GM23338 (cell line): Measurements from ENCODE around the gene FUT3. TPM values are rescaled to one million over a fixed set of nuclear protein-coding genes. Genes with fewer than 3 reads are reported as not detected.

Experiments
- ATAC-seq: fragments of 200-7000 bp; cut with Tn5 transposase; 3 replicates; pipeline ENCODE4 v1.9.1; 2020
- DNase-seq: peaks from one replicate; pipeline ENCODE4 v3.0.0-alpha.2; 2015; ENCODE audit warnings: low spot score
- H2AFZ ChIP-seq: fragments of 200-600 bp; sonication (generic); 2 replicates; pipeline ENCODE4 v1.8.0; 2016; ENCODE audit warnings: antibody characterized with exemption, mild to moderate bottlenecking, moderate library complexity
- H3F3A ChIP-seq: fragments of 200-600 bp; sonication (generic); replicated peaks from 2 replicates; pipeline ENCODE4 v1.8.0; 2017; ENCODE audit warnings: antibody characterized with exemption, mixed run types, low read depth
- H3K27ac ChIP-seq: fragments of 200-600 bp; sonication (generic); 2 replicates; pipeline ENCODE4 v1.6.1; 2016; ENCODE audit warnings: low read depth
- H3K27me3 ChIP-seq: fragments of 200-600 bp; sonication (generic); 2 replicates; pipeline ENCODE4 v1.8.0; 2016; ENCODE audit warnings: mild to moderate bottlenecking, mixed run types, moderate library complexity; ENCODE audit not compliant: insufficient read depth
- H3K36me3 ChIP-seq: fragments of 200-600 bp; sonication (generic); 2 replicates; pipeline ENCODE4 v1.8.0; 2016; ENCODE audit warnings: mild to moderate bottlenecking; ENCODE audit not compliant: insufficient read depth
- H3K4me1 ChIP-seq: fragments of 200-600 bp; sonication (generic); 2 replicates; pipeline ENCODE4 v1.8.0; 2016; ENCODE audit warnings: mild to moderate bottlenecking, moderate library complexity; ENCODE audit not compliant: insufficient read depth
- H3K4me2 ChIP-seq: fragments of 200-600 bp; sonication (generic); 2 replicates; pipeline ENCODE4 v1.7.1; 2017; ENCODE audit warnings: mixed run types
- H3K4me3 ChIP-seq: fragments of 200-600 bp; sonication (generic); 2 replicates; pipeline ENCODE4 v1.6.1; 2016; ENCODE audit warnings: mixed run types
- H3K79me2 ChIP-seq: fragments of 200-600 bp; sonication (generic); replicated peaks from 2 replicates; pipeline ENCODE4 v1.8.0; 2017; ENCODE audit warnings: mild to moderate bottlenecking; ENCODE audit not compliant: insufficient read depth
- H3K9me2 ChIP-seq: fragments of 200-600 bp; sonication (generic); 2 replicates; pipeline ENCODE4 v1.8.0; 2017; ENCODE audit not compliant: insufficient read depth
- H4K20me1 ChIP-seq: fragments of 200-600 bp; sonication (generic); replicated peaks from 2 replicates; pipeline ENCODE4 v1.8.0; 2017; ENCODE audit warnings: mild to moderate bottlenecking; ENCODE audit not compliant: insufficient read depth
- H3K27ac Mint-ChIP-seq: 2 replicates; pipeline ENCODE4 v1.8.0; 2020; ENCODE audit warnings: inconsistent platforms, mild to moderate bottlenecking, moderate library complexity, mixed read lengths
- H3K27me3 Mint-ChIP-seq: 3 replicates; pipeline ENCODE4 v1.8.0; 2022; ENCODE audit warnings: low read depth, mild to moderate bottlenecking, moderate library complexity, mixed read lengths, inconsistent platforms; ENCODE audit not compliant: insufficient read depth, poor library complexity
- H3K36me3 Mint-ChIP-seq: 3 replicates; pipeline ENCODE4 v1.8.0; 2021; ENCODE audit warnings: low read depth, mild to moderate bottlenecking, inconsistent platforms, moderate library complexity, mixed read lengths
- H3K4me1 Mint-ChIP-seq: 3 replicates; pipeline ENCODE4 v1.8.0; 2020; ENCODE audit warnings: mild to moderate bottlenecking, inconsistent platforms, mixed read lengths
- H3K4me3 Mint-ChIP-seq: 3 replicates; pipeline ENCODE4 v1.8.0; 2021; ENCODE audit warnings: moderate library complexity, mild to moderate bottlenecking, inconsistent platforms, mixed read lengths
- H3K9me3 Mint-ChIP-seq: 3 replicates; pipeline ENCODE4 v1.8.0; 2020; ENCODE audit warnings: moderate library complexity, mild to moderate bottlenecking, inconsistent platforms, mixed read lengths
- JUNB ChIP-seq: IDR thresholded peaks from one replicate; pipeline ENCODE4 v1.6.1; 2016; ENCODE audit warnings: antibody characterized with exemption; ENCODE audit not compliant: unreplicated experiment
- NANOG ChIP-seq: IDR thresholded peaks from 2 replicates; pipeline ENCODE4 v1.6.1; 2016; ENCODE audit warnings: antibody characterized with exemption, borderline replicate concordance
- STAT1 ChIP-seq: IDR thresholded peaks from one replicate; pipeline ENCODE4 v1.6.1; 2016; ENCODE audit warnings: antibody characterized with exemption; ENCODE audit not compliant: unreplicated experiment
- ZNF114 ChIP-seq: fragments of 250-450 bp; sonication (Bioruptor Pico); IDR thresholded peaks from 2 replicates; pipeline ENCODE4 v1.5.0; 2020; ENCODE audit warnings: mild to moderate bottlenecking, moderate library complexity
- polyA plus RNA-seq: library from polyadenylated mRNA; unstranded; fragments of >200 nt; fragmentation: Nextera tagmentation; extraction: Ambion mirVana; gene quantifications from 2 replicates; pipeline ENCODE4 v1.2.1, GENCODE V29; 2016
- total RNA-seq: library from RNA; depleted of rRNA; stranded (reverse); fragments of >200 nt; shearing (Covaris generic); gene quantifications from 2 replicates; pipeline ENCODE4 v1.2.3, GENCODE V29; 2014
- TF ChIP-seq, protein P1 (sequence below): IDR thresholded peaks from one replicate; pipeline ENCODE4 v1.6.1; 2018; ENCODE audit warnings: antibody characterized with exemption; ENCODE audit not compliant: unreplicated experiment
- TF ChIP-seq, protein P2 (sequence below): fragments of 250-450 bp; sonication (Bioruptor Pico); IDR thresholded peaks from 2 replicates; pipeline ENCODE4 v1.5.0; 2020; ENCODE audit warnings: mild to moderate bottlenecking, moderate library complexity
- TF ChIP-seq, protein P3 (sequence below): IDR thresholded peaks from 2 replicates; pipeline ENCODE4 v1.6.1; 2016; ENCODE audit warnings: antibody characterized with exemption
- TF ChIP-seq, protein P4 (sequence below), 2 experiments: fragments of 200-600 bp in 1 of 2; sonication (generic) in 1 of 2; conservative IDR thresholded peaks; 2 replicates each; pipeline versions ENCODE4 v1.5.1 to v1.6.1; 2016 to 2017; ENCODE audit warnings: antibody characterized with exemption in 2 of 2, low read depth in 2 of 2, mild to moderate bottlenecking in 2 of 2, moderate library complexity in 1 of 2

The FUT3 gene
- total and polyA plus RNA-seq, 2 experiments from 2014 or later = 0.45 TPM; not detected in 1

DNA sequence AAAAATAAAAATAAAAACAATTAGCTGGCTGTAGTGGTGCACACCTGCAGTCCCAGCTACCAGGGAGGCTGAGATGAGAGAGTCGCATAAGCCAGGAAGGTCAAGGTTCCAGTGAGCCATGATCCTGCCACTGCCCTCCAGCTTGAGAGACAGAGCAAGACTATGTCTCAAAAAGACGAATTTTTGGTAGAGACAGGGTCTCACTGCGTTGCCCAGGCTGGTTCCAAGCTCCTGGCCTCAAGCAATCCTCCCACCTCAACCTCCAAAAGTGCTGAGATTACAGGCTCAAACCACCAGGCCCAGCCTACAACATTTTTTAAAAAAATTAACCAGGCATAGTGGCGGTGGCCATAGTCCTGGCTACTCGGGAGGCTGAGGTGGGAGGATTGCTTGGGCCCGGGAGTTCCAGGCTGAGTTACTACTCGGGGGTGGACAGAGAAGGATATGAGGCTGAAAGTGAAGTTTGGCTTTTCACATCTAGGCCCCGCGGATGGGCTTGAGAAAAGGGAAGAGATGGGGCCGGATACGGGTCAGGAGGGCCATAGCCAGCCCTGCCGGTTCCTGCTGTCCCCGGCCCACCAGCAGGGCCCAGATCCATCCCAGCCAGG is 42.2 kb upstream of the FUT3 start:
- H3K27me3 ChIP-seq = no peaks in the 10 kb centered on the region
- DNase-seq = no peak
- Mint-ChIP-seq H3K36me3 (peaks cover 6% of the 10 kb centered on the region), H3K9me3 (no peaks in the 10 kb centered on the region), H3K4me1 (no peaks in the 10 kb centered on the region; the same call in 1 of the 3 replicates), H3K27me3 (peaks cover 10% of the 10 kb centered on the region), H3K4me3 (no peak overlapping the region), H3K27ac (no peak overlapping the region)
- H2AFZ ChIP-seq = no peak overlapping the region
- H3F3A ChIP-seq = no peaks in the 10 kb centered on the region
- no peaks in the 10 kb centered on the region for H3K9me2 ChIP-seq
- peaks cover 4% of the 10 kb centered on the region; the same call in 1 of the 2 replicates for H3K79me2 ChIP-seq
- H3K36me3 ChIP-seq = no peaks in the 10 kb centered on the region
- no peak overlapping the region for H3K27ac ChIP-seq
- peaks cover 9% of the 10 kb centered on the region; the same call in 1 of the 2 replicates for H4K20me1 ChIP-seq
- TF ChIP-seq, protein P1, sequence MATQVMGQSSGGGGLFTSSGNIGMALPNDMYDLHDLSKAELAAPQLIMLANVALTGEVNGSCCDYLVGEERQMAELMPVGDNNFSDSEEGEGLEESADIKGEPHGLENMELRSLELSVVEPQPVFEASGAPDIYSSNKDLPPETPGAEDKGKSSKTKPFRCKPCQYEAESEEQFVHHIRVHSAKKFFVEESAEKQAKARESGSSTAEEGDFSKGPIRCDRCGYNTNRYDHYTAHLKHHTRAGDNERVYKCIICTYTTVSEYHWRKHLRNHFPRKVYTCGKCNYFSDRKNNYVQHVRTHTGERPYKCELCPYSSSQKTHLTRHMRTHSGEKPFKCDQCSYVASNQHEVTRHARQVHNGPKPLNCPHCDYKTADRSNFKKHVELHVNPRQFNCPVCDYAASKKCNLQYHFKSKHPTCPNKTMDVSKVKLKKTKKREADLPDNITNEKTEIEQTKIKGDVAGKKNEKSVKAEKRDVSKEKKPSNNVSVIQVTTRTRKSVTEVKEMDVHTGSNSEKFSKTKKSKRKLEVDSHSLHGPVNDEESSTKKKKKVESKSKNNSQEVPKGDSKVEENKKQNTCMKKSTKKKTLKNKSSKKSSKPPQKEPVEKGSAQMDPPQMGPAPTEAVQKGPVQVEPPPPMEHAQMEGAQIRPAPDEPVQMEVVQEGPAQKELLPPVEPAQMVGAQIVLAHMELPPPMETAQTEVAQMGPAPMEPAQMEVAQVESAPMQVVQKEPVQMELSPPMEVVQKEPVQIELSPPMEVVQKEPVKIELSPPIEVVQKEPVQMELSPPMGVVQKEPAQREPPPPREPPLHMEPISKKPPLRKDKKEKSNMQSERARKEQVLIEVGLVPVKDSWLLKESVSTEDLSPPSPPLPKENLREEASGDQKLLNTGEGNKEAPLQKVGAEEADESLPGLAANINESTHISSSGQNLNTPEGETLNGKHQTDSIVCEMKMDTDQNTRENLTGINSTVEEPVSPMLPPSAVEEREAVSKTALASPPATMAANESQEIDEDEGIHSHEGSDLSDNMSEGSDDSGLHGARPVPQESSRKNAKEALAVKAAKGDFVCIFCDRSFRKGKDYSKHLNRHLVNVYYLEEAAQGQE = no peak
- TF ChIP-seq ZNF114 (CRISPR knock-in tag) = no peak
- no peak for TF ChIP-seq STAT1
- TF ChIP-seq, protein P2, sequence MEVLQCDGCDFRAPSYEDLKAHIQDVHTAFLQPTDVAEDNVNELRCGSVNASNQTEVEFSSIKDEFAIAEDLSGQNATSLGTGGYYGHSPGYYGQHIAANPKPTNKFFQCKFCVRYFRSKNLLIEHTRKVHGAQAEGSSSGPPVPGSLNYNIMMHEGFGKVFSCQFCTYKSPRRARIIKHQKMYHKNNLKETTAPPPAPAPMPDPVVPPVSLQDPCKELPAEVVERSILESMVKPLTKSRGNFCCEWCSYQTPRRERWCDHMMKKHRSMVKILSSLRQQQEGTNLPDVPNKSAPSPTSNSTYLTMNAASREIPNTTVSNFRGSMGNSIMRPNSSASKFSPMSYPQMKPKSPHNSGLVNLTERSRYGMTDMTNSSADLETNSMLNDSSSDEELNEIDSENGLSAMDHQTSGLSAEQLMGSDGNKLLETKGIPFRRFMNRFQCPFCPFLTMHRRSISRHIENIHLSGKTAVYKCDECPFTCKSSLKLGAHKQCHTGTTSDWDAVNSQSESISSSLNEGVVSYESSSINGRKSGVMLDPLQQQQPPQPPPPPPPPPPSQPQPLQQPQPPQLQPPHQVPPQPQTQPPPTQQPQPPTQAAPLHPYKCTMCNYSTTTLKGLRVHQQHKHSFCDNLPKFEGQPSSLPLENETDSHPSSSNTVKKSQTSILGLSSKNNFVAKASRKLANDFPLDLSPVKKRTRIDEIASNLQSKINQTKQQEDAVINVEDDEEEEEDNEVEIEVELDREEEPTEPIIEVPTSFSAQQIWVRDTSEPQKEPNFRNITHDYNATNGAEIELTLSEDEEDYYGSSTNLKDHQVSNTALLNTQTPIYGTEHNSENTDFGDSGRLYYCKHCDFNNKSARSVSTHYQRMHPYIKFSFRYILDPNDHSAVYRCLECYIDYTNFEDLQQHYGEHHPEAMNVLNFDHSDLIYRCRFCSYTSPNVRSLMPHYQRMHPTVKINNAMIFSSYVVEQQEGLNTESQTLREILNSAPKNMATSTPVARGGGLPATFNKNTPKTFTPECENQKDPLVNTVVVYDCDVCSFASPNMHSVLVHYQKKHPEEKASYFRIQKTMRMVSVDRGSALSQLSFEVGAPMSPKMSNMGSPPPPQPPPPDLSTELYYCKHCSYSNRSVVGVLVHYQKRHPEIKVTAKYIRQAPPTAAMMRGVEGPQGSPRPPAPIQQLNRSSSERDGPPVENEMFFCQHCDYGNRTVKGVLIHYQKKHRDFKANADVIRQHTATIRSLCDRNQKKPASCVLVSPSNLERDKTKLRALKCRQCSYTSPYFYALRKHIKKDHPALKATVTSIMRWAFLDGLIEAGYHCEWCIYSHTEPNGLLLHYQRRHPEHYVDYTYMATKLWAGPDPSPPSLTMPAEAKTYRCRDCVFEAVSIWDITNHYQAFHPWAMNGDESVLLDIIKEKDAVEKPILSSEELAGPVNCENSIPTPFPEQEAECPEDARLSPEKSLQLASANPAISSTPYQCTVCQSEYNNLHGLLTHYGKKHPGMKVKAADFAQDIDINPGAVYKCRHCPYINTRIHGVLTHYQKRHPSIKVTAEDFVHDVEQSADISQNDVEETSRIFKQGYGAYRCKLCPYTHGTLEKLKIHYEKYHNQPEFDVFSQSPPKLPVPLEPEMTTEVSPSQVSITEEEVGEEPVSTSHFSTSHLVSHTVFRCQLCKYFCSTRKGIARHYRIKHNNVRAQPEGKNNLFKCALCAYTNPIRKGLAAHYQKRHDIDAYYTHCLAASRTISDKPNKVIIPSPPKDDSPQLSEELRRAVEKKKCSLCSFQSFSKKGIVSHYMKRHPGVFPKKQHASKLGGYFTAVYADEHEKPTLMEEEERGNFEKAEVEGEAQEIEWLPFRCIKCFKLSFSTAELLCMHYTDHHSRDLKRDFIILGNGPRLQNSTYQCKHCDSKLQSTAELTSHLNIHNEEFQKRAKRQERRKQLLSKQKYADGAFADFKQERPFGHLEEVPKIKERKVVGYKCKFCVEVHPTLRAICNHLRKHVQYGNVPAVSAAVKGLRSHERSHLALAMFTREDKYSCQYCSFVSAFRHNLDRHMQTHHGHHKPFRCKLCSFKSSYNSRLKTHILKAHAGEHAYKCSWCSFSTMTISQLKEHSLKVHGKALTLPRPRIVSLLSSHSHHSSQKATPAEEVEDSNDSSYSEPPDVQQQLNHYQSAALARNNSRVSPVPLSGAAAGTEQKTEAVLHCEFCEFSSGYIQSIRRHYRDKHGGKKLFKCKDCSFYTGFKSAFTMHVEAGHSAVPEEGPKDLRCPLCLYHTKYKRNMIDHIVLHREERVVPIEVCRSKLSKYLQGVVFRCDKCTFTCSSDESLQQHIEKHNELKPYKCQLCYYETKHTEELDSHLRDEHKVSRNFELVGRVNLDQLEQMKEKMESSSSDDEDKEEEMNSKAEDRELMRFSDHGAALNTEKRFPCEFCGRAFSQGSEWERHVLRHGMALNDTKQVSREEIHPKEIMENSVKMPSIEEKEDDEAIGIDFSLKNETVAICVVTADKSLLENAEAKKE (CRISPR knock-in tag) = no peak
- no peak for TF ChIP-seq NANOG
- TF ChIP-seq JUNB = no peak
- TF ChIP-seq, protein P3, sequence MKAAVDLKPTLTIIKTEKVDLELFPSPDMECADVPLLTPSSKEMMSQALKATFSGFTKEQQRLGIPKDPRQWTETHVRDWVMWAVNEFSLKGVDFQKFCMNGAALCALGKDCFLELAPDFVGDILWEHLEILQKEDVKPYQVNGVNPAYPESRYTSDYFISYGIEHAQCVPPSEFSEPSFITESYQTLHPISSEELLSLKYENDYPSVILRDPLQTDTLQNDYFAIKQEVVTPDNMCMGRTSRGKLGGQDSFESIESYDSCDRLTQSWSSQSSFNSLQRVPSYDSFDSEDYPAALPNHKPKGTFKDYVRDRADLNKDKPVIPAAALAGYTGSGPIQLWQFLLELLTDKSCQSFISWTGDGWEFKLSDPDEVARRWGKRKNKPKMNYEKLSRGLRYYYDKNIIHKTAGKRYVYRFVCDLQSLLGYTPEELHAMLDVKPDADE = no peak
- TF ChIP-seq, protein P4, sequence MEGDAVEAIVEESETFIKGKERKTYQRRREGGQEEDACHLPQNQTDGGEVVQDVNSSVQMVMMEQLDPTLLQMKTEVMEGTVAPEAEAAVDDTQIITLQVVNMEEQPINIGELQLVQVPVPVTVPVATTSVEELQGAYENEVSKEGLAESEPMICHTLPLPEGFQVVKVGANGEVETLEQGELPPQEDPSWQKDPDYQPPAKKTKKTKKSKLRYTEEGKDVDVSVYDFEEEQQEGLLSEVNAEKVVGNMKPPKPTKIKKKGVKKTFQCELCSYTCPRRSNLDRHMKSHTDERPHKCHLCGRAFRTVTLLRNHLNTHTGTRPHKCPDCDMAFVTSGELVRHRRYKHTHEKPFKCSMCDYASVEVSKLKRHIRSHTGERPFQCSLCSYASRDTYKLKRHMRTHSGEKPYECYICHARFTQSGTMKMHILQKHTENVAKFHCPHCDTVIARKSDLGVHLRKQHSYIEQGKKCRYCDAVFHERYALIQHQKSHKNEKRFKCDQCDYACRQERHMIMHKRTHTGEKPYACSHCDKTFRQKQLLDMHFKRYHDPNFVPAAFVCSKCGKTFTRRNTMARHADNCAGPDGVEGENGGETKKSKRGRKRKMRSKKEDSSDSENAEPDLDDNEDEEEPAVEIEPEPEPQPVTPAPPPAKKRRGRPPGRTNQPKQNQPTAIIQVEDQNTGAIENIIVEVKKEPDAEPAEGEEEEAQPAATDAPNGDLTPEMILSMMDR (conservative IDR thresholded peaks at IDR 0.05; ENCODE audit: low read depth in 2 of 2) = no peak
- H3K4me3 ChIP-seq = no peak overlapping the region
- peaks cover 4% of the 10 kb centered on the region; the same call in 1 of the 2 replicates for H3K4me1 ChIP-seq
- no peak overlapping the region for H3K4me2 ChIP-seq
- peak; percentile 15 for ATAC-seq
